Muscle layer of colon (tissue), 2 donors: ENCODE results near the gene UBFD1.
"Not testable (repeated sequence)": the region's sequence is repeated elsewhere in the genome, so short reads cannot be mapped to it uniquely, and the experiment has no call there.

Source experiments
- H3K27ac ChIP-seq: one replicate; pipeline ENCODE4 v1.7.0; 2013; ENCODE audit warnings: low read depth, mild to moderate bottlenecking, low read length, moderate library complexity
- H3K27me3 ChIP-seq, 2 donors: one replicate each; pipeline ENCODE4 v1.7.0; 2013; ENCODE audit warnings: low read length in 2 of 2, mild to moderate bottlenecking in 2 of 2; ENCODE audit not compliant: insufficient read depth in 2 of 2, control insufficient read depth in 1 of 2
- H3K36me3 ChIP-seq: one replicate; pipeline ENCODE4 v1.7.0; 2013; ENCODE audit warnings: mild to moderate bottlenecking, low read length; ENCODE audit not compliant: insufficient read depth
- H3K4me1 ChIP-seq: one replicate; pipeline ENCODE4 v1.7.0; 2013; ENCODE audit warnings: mild to moderate bottlenecking, low read length; ENCODE audit not compliant: insufficient read depth
- H3K4me3 ChIP-seq, 2 donors: one replicate each; pipeline ENCODE4 v1.7.0; 2013; ENCODE audit warnings: low read length in 2 of 2, low read depth in 1 of 2, mild to moderate bottlenecking in 1 of 2, moderate library complexity in 1 of 2
- H3K9ac ChIP-seq: one replicate; pipeline ENCODE4 v1.7.0; 2013; ENCODE audit warnings: low read length
- H3K9me3 ChIP-seq: one replicate; pipeline ENCODE4 v1.7.0; 2013; ENCODE audit warnings: mild to moderate bottlenecking, low read length
- donor health status: abdominal sarcoma.
- donor health status: Adenocarcinoma of cecum.

The UBFD1 gene

GRCh38 chr16:23573817-23574216 lies 16.3 kb downstream of the UBFD1 start:
- Histone ChIP-seq H3K27me3 (no peaks in the 10 kb centered on the region), H3K9me3 (no peaks in the 10 kb centered on the region), H3K4me1 (no peaks in the 10 kb centered on the region), H3K9ac (no peak overlapping the region), H3K36me3 (peaks cover 74% of the 10 kb centered on the region), H3K27ac (no peak overlapping the region), H3K4me3 (no peak overlapping the region)

- Histone ChIP-seq H3K9ac (no peak overlapping the region), H3K4me1 (no peaks in the 10 kb centered on the region), H3K9me3 (no peaks in the 10 kb centered on the region), H3K4me3 (no peak overlapping the region), H3K27ac (no peak overlapping the region), H3K36me3 (peaks cover 77% of the 10 kb centered on the region), H3K27me3 (no peaks in the 10 kb centered on the region)
Observed at GRCh38 chr16:23575834-23576233, 18.3 kb downstream of the UBFD1 start.

DNA sequence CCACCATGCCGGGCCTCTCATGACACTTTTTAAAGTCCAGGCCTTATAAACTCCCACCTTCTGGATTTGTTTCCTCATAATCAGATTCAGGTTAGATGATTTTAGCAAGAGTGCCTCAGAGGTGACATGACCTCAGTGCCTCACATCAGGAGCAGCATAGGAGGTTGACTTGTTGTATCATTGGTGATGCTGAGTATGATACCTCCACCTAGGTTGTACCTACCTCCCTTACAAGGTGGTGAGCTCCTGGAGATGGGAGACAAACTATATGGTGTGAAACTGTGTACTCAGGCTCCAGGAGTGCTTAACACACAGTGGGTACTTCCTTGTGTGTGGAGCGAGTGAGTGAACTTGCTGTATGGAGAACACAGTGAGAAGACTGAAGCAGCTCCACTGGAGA lies 20.0 kb downstream of the UBFD1 start:
- Histone ChIP-seq H3K4me3 (no peak overlapping the region), H3K4me1 (no peaks in the 10 kb centered on the region), H3K36me3 (peaks cover 69% of the 10 kb centered on the region), H3K9ac (no peak overlapping the region), H3K27ac (no peak overlapping the region), H3K9me3 (no peaks in the 10 kb centered on the region), H3K27me3 (no peaks in the 10 kb centered on the region)

DNA sequence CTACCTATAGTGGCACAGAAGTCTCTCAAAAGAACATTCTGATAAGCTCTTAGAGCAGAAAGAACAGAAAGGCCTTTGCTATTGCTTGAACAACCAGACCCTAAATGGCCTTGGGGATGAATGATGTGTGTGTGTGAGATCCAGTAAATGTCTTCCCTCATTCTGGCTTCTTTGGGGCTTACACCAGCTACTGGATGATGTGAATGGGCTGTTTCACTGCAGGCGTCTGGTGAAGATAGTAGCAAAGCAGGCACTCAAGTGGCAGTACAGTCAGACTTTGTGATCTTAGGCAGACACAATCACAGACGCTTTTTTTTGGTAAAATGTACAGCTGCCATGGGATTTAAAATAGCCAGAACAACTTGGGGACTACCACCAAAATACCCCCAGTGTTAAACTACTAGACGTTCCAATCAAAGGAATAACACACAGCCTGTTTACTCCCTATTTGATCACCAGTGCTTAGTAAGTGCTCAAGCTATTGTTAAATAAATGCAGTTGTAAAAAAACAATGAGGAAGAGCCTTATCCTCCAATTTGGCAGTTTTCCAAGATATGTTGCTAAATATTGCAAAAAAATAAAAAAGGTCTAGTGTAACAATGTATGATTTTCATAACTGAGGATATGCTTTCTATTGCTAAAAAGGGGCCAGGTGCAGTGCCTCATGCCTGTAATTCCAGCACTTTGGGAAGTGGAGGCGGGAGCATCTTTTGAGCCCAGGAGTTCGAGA lies 20.7 kb downstream of the UBFD1 start:
- no peaks in the 10 kb centered on the region for H3K9me3 ChIP-seq
- no peak overlapping the region for H3K4me3 ChIP-seq
- peaks cover 61% of the 10 kb centered on the region for H3K36me3 ChIP-seq
- H3K27me3 ChIP-seq: no peaks in the 10 kb centered on the region
- no peaks in the 10 kb centered on the region for H3K4me1 ChIP-seq
- no peak overlapping the region for H3K27ac ChIP-seq
- H3K9ac ChIP-seq: no peak overlapping the region

GRCh38 chr16:23579371-23579770 lies 21.8 kb downstream of the UBFD1 start:
- Histone ChIP-seq H3K4me3 (no peak overlapping the region), H3K4me1 (peaks cover 3% of the 10 kb centered on the region), H3K27ac (no peak overlapping the region), H3K36me3 (peaks cover 54% of the 10 kb centered on the region), H3K9me3 (no peaks in the 10 kb centered on the region), H3K27me3 (no peaks in the 10 kb centered on the region), H3K9ac (no peak overlapping the region)

- Histone ChIP-seq H3K27ac (no peak overlapping the region), H3K9me3 (no peaks in the 10 kb centered on the region), H3K27me3 (no peaks in the 10 kb centered on the region), H3K36me3 (peaks cover 60% of the 10 kb centered on the region), H3K4me1 (peaks cover 5% of the 10 kb centered on the region), H3K4me3 (no peak overlapping the region), H3K9ac (no peak overlapping the region)
Observed at GRCh38 chr16:23580391-23580790, 22.9 kb downstream of the UBFD1 start.

DNA sequence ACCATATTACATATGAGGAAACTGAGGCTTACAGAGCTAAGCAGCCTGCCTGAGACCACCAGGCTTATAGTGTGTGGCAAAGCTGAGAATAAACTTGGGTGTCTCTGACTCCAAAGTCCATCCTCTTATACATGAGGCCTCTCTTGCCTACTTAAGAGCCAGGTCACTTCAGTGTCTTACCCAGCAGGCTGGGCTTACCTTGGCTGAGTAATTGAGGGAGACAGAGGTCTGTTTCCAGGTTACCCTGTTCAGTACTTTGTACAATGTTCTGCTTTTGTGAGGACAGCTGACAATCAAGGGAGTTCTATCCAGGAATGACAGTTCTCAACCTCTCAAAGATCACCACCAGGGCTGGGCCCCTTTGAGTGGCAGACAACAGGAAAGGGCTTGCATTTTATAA lies 24.2 kb downstream of the UBFD1 start:
- Histone ChIP-seq H3K9ac (no peak overlapping the region), H3K27ac (no peak overlapping the region), H3K36me3 (peaks cover 58% of the 10 kb centered on the region), H3K27me3 (no peaks in the 10 kb centered on the region), H3K4me1 (peaks cover 5% of the 10 kb centered on the region), H3K9me3 (no peaks in the 10 kb centered on the region), H3K4me3 (no peak overlapping the region)

- H3K4me1 ChIP-seq, H3K27me3 ChIP-seq, H3K9me3 ChIP-seq, H3K27ac ChIP-seq, H3K9ac ChIP-seq, H3K4me3 ChIP-seq: not testable (repeated sequence)
- H3K36me3 ChIP-seq: peaks cover 63% of the 10 kb centered on the region
Observed at GRCh38 chr16:23583271-23583670, 25.7 kb downstream of the UBFD1 start.

DNA sequence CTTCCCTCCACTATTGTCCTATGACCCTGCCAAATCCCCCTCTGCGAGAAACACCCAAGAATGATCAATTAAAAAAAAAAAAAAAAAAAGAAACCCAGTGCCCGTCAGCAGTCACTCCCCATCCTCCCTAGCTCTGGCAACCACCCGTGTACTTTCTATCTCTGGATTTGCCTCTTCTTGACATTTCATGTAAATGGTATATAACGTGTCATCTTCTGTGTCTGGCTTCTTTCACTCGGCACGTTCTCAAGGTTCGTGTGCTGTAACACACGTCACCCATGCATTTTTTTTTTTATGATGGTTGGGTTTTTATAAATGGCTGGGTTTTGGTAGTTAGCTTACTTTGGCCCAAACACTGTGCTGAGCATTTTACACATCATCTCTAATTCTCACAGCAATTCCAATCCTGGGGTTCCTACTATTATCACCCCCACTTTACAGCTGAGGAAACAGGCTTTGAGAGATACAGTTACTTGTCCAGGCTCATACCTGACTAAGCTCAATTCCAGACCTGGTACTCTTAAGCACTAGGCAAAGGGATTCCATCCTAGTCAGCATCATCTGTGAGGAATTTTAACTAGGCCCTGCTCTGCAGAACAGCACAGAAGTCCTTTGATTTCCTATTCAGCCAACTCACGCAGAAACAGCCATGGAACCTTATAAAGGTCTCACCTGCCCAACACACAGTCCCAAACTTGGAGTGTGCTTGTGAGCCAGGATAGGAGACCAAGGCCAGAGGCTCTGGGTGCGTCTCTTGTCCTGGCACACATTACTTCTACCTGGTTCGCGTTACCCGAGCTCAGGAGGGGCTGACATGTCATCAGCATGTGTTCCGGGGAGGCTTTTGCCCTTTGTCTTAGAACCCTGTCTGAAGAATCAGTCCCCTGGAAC lies 26.9 kb downstream of the UBFD1 start:
- Histone ChIP-seq H3K4me1 (peaks cover 5% of the 10 kb centered on the region), H3K4me3 (no peak overlapping the region), H3K27ac (no peak overlapping the region), H3K9ac (no peak overlapping the region), H3K27me3 (no peaks in the 10 kb centered on the region), H3K9me3 (no peaks in the 10 kb centered on the region), H3K36me3 (peaks cover 52% of the 10 kb centered on the region)

DNA sequence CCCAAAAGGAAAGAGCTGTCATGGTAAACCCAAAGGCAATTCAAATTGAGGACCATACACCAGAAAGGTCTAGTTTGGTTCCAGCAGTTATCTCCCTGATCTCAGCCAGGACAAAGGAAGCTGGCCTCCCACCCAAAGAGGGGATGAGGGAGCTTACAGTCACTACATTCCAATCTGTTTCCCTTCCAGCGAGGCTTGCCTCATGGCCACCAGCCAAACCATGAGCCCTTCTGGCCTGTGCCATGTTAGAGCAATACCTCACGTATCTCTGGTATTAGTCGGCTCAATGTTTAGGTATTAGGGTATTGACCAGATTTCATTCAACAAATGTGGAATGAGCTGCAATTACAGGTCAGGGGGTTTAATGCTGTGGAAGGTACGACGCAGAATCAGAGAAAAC lies 30.2 kb downstream of the UBFD1 start:
- no peak overlapping the region for H3K27ac ChIP-seq
- H3K4me3 ChIP-seq: no peak overlapping the region
- H3K4me1 ChIP-seq: peaks cover 5% of the 10 kb centered on the region
- H3K9ac ChIP-seq: no peak overlapping the region
- peaks cover 52% of the 10 kb centered on the region for H3K36me3 ChIP-seq
- H3K27me3 ChIP-seq: no peaks in the 10 kb centered on the region
- no peaks in the 10 kb centered on the region for H3K9me3 ChIP-seq

DNA sequence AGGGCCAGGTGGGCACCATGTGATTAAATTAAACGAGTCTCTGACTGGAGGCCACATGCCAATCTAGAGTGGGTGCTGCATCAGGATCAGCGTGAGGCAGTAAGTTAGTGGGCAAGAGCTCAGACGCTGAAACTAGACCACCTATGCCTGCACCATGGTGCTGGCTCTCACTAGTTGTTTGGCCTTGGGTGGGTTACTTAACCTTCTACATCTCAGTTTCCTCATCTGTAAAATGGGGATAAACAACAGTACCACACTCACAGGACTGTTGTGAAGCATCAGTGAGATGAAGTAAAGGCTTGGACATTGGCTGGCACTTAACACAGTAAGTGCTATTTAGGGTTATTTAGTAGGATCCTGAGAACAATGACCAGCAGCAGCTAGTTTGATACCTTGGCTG lies 32.7 kb downstream of the UBFD1 start:
- H3K9ac ChIP-seq: no peak overlapping the region
- no peak overlapping the region for H3K27ac ChIP-seq
- H3K9me3 ChIP-seq: no peaks in the 10 kb centered on the region
- no peaks in the 10 kb centered on the region for H3K27me3 ChIP-seq
- H3K4me1 ChIP-seq: peaks cover 12% of the 10 kb centered on the region
- peaks cover 50% of the 10 kb centered on the region for H3K36me3 ChIP-seq
- H3K4me3 ChIP-seq: no peak overlapping the region
